ENCODE measurements around the gene IFT20.

DNA sequence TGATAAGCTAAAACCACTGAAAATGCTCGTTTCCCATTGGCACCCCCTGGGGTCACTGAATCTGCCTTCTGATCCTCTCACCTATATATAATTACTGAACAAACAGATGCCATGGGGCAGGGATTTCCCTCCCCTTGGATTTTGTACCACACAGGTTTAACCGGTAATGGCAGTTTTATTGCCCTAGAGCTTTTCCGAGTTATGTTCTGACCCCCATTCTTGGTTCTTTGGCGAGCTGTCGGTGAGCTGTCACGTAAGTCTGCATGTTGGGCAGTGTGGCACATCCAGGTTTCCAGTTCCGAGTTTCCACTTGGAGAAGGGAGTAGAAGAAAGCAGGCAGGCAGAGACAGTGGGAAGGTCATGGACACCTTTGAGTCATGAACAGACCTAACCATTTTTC, 9.2 kb downstream of the IFT20 start:
- TF ChIP-seq EP300 (IDR thresholded peaks at IDR 0.05; ENCODE audit: borderline replicate concordance) (no peak), REST (IDR thresholded peaks at IDR 0.05; ENCODE audit: low read depth) (no peak), MAX (IDR thresholded peaks at IDR 0.05) (no peak), ZBTB7A (IDR thresholded peaks at IDR 0.05; ENCODE audit: low read depth) (no peak), TAF1 (IDR thresholded peaks at IDR 0.05; ENCODE audit: low read depth) (no peak), EGR1 (IDR thresholded peaks at IDR 0.05) (no peak)

Measured in Ishikawa (cell line).